ENCODE results near the gene S100A12.
A peak's percentile ranks its signal among the peaks of the same experiment; 100 is the strongest.

S100A12 gene

DNA sequence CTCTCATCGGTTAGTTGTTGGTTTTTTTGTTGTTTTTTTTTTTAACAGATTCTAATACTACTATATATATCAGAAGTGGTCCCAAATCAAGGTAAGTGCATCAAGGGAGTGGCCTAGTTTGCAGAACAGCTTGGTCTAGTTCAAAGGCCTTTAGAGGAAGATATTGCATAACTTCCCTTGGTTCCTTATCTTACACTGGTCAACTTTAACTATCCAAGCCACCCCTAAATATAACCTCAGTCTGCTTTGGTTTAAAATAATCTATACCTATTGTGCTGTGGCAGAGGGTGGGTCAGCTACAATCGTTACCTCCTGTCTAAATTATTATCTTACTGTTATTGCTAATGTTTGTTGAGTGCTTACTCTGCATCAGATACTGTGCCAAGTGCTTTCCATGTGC lies 6.9 kb downstream of the S100A12 start:
- no peak for DNase-seq (ENCODE audit: low read depth)

DNA sequence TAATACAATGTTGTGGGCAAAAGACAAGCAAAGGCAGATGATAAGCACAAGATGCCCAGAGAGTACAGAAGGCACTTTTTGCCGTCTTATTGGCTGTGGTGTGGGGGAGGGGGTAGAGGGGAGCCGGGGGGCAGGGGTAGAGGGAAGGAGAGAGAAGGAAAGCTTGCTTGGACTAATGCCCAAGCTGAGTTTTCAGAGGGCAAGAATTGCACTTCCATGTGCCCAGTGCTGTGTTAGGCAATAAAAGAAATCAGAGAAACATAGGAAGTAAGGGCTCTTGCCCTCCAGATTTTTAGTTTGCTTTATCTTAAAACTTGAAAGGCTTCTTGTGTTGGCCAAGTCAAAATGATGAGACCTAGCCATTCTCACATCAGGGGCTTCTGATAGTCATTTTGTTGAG lies 8.3 kb downstream of the S100A12 start:
- DNase-seq (ENCODE audit: low read depth) = no peak

DNA sequence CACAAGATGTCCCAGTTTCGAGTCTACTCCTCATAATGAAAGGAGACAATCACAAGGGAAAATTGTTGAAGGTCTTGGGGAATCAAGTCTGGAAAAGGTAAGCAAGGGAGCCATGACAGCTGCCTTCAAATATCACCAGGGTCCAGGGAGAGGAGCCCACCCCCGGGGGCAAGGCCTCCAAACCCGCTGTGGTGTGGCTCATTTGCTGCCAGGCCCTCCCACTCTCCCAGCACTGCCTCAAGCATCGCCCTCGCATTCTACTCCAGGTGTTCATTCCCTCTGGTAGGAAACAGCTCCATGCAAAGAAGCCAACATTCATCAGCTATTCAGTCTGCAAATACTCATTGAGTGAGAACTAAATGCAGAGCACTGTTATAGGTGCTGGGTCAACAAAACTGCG lies 9.2 kb downstream of the S100A12 start:
- DNase-seq (ENCODE audit: low read depth) = no peak

DNA sequence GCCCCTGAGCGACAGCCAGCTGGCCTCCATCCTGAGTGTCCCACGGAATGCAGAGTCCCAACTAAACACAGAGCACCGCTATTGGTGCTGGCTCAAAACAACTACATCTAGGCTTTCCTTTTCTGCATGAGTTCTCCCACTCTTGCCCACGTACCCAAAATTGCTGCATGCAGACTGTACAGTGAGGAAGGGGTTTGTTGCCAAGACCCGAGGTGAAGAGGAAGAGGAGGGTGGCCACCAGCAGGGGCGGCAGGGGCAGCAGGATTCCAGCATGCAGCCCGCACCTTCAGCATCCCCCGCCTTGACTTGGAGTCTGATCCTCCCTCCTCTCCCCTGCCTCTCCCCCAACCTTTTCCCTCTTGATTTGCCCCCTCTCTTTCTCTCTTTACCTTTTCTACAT lies 9.7 kb downstream of the S100A12 start:
- DNase-seq (ENCODE audit: low read depth) = no peak

DNA sequence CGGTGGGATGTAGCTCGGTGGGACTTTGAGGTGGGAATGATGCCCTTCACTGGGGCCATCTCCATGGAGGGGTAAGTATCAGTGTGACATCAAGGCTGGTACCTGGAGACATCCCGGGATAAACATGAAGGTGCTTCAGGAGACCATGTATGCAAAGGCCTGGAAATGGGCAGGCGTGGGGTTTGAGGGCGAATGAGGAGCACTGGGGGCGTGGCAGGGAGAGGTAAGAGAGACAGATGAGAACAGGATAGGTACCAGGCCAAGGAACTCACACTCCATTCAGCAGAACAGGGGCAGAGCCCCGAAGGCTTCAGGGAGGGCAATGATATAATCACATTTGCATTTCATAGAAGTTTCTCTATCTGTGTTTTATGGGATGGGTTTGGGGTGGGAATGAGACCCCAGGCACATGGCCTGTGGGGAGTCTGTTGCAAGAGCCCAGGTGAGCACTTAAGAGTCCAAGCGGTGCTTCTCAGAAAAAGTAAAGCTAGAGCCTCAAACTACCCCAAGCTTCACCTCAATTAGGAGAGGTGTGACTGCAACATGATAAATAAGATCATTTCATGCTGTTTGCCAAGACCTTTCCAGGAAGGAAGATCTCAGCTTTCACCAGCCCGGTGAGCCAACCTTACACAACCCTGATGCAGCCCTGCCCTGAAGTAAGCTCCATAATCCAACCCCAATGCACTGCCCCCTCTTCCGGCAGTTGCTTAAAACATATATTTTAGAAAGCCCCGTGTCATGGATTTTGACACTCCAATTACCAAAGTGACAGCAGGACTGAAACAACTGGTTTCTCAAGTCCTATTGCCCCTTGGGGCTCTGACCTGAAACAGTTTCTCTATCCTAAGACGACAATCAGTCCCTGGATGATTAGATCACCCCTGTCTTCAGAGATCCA lies 10.4 kb downstream of the S100A12 start:
- DNase-seq (ENCODE audit: low read depth) = no peak

DNA sequence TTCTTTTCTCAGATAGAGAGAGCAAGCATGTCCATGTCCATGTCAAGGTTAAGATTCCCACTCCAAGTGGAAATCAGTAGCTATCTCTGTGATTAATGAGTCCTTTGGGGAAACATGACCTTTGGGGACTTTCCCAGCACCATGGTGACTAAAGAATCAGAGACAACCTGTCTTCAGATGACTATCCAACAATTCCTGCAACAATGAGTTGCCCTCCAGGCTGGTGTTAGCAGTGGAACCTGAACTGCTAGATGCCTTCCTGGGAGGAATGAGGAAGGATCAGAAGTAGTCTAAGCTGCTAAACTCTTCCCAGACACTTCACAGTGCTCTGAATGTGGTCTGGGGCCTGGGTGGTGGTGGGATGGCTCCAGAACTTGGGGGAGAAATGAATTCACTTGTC lies 11.3 kb downstream of the S100A12 start:
- DNase-seq (ENCODE audit: low read depth) = no peak

DNA sequence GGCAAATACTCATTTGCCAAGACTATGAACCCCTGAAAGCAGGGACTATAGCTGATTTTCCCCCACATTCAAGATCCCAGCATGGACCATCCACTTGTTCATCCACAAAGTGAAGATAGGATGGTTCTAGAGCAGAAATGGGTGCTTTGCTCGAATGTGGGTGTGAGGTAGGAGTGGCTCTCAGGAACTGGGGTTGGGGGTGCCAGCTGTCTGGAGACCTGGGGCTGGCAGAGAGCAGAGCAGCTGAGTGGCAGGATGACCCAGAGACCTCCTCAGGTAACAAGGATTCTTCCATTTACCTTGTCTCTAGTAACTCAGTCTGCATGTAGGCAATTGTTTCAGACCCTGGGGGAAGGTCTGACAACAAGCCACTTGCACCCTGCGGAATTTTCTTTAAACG lies 11.8 kb downstream of the S100A12 start:
- no peak for DNase-seq (ENCODE audit: low read depth)

DNA sequence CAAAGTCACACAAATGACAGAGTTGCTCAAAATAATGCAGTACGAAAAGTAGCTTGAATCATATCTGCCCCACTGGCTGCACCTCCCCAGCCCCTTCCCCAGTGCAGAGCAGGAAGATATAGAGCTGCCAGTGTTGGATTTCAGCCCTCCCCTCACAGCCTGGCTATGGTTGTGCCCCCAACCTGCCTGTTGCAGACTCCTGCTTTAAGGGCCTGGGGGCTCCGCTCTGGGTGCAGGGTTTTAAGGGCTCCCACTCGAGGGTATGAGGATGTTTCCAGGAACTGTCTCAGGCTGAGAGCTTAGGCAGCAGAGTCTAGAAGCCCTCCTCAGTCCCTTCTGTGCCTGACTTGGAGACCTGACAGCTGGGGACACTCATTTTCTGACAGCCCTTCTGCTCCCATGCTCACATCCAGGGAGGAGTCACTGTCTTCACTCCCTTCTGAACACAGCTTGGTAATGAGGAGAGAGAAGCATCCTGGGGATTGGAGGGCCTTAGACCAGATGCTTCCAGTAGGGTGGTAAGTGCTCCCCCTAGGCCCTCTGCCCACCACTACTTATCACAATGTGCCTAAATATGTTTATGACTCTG lies 13.1 kb downstream of the S100A12 start:
- no peak for DNase-seq (ENCODE audit: low read depth)

DNA sequence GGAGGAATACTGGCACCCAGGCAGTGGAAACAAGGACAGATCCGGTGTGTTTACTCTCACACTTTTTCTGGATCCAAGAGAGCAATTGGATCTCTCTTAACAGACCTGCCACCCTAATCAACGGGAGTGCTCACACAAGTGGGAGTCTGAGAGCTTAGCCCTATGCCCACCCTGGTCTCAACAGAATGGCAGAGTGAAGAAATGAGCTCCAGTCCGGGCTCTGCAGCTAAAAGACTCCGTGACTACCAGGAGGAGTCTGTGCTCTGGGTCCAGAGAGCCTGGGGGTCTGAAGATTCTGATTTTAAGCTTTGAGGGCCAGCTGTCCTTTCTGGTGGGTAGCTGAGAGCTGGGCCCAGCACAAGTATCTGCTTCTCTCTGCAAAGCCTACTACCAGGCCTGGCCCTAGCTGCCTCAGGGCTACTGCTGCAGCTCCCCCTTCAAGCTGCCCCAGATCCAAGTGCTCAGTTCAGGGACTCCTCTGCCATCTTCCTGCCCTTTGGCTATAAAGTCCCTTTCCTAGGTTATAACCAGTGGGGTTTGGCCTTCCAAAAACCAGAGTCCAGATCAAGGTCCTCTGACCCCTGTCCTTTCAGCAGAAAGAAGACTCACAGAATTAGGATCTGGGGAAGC lies 13.8 kb downstream of the S100A12 start:
- DNase-seq (ENCODE audit: low read depth) = no peak

DNA sequence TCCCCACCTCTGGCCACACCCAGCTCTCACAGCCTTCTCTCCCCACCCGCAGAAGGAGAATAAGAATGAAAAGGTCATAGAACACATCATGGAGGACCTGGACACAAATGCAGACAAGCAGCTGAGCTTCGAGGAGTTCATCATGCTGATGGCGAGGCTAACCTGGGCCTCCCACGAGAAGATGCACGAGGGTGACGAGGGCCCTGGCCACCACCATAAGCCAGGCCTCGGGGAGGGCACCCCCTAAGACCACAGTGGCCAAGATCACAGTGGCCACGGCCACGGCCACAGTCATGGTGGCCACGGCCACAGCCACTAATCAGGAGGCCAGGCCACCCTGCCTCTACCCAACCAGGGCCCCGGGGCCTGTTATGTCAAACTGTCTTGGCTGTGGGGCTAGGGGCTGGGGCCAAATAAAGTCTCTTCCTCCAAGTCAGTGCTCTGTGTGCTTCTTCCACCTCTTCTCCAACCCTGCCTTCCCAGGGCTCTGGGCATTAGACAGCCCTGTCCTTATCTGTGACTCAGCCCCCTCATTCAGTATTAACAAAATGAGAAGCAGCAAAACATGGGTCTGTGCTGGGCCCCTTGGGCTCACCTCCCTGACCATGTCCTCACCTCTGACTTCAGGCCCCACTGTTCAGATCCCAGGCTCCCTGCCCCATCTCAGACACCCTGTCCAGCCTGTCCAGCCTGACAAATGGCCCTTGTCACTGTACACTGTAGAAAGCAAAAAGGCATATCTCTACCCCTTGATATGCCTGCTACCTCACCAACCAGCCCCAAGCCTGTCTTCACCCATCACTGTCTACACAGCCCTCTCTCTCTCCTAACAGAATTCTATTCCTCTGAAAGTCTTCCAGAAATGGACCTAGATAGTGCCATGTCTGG lies 14.6 kb downstream of the S100A12 start:
- no peak for DNase-seq (ENCODE audit: low read depth)

DNA sequence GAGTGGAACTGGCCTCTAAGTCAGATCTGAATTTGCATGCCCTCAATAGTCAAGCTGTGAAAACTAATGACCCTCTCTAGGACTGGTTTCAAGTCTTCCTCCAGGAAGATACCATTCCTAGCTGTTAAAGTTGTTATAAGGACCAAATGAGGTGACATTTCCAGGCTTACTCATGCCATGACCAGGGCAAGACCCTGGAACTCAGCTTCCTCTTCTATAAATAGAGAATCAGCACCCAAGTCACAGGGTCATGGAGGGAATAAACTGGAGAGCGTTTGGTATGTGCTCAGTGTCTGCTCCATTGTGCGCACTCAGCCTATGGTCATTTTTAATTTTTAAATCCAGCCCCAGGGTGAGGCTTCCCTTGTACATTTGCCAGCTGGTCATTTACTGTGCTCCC lies 15.2 kb downstream of the S100A12 start:
- no peak for DNase-seq (ENCODE audit: low read depth)

DNA sequence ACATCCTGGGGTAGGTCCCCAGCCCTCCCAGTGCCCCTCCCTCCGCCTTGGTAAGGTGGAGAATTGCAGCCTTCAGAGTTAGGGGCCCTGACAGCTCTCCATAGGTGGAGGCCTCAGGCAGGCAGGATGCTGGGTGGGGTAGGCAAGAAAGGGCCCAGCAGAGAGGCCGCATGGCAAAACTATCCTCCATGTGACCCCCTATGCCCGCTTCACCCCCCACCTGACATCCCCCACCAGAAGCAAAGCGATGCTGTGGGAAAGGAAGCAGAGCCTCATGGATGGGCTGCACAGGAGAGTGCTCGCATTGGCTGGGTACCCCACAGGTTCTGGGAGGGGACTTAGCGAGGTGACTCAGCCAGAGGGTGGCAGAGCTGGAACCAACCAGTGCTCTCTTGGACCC lies 16.2 kb downstream of the S100A12 start:
- no peak for DNase-seq (ENCODE audit: low read depth)

DNA sequence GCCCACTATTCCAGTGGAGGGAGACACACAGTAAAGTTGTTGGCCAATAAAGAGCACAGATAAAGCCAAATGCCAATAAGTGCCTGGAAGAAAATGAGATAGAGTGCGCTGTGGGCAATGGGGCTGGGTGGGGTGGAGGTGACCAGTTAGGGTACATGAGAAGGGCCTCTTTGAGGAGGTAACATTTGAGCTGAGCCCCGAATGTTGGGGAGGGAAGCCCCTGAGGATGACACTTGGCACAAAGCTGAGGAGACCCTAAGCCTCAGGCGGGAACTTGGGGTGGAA lies 16.8 kb downstream of the S100A12 start:
- DNase-seq (ENCODE audit: low read depth) = no peak

DNA sequence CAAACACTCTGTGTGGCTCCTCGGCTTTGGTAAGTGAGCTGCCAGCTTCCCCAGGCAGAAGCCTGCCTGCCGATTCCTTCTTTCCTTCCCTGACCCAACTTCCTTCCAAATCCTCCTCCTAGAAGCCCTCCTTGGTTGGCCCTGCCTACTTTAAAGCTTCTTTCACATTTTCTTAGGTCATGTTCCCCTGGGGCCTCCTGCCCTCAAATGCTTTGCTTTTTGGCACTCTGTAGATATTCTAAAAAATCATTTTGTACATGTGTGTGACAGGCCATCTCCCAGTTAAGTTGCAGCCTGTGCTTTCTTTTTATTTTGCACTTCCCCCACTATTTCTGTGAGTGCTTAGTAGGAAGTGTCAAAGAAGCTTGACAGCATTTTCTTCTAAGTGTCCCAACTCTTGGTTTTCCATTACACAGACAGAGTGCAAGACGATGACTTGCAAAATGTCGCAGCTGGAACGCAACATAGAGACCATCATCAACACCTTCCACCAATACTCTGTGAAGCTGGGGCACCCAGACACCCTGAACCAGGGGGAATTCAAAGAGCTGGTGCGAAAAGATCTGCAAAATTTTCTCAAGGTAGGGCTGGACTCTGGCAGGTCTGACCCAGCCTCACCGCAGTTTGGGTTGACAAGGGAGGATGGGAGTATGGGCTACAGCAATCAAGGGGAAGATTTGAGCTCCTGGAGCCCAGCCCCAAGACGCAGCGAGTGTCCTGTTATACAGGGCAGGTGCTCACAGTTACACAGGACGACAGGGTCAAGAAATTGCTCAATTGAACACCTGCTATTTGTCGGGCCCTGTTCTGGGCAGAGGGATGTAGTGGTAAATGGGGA lies 17.3 kb downstream of the S100A12 start, which contains the start of gene S100A9:
TSS of gene S100A9 (plus strand) at position 2 of the 838 bp plus-strand sequence. CDS start at position 432, 430 bp downstream.
- no peak for DNase-seq (ENCODE audit: low read depth)

DNA sequence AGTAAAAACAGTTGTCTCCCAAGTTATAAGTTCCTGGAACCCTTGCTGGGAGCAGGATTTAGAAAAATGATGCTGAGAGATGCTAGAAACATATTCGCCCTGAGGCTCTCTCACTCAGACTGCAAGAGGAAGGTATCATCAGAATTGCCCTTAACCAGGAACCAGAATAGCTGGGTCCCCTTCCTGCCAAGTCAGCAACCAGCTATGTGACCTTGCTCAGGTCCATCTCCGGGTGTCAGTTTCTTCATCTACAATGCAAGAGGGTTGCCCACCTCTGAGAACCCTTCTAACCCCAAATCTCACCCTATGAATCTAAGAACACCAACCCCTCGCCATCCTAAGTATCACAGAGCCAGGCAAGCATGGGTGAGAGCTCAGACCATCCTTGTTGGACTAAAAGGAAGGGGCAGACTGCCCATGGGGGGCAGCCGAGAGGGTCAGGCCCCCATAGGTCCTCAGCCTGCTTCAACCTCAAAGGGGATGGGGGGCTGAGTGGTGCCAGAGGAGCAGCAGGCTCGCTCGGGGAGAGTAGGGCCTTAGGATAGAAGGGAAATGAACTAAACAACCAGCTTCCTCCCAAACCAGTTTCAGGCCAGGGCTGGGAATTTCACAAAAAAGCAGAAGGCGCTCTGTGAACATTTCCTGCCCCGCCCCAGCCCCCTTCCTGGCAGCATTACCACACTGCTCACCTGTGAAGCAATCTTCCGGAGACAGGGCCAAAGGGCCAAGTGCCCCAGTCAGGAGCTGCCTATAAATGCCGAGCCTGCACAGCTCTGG lies 18.2 kb downstream of the S100A12 start:
- DNase-seq (ENCODE audit: low read depth) = no peak

DNA sequence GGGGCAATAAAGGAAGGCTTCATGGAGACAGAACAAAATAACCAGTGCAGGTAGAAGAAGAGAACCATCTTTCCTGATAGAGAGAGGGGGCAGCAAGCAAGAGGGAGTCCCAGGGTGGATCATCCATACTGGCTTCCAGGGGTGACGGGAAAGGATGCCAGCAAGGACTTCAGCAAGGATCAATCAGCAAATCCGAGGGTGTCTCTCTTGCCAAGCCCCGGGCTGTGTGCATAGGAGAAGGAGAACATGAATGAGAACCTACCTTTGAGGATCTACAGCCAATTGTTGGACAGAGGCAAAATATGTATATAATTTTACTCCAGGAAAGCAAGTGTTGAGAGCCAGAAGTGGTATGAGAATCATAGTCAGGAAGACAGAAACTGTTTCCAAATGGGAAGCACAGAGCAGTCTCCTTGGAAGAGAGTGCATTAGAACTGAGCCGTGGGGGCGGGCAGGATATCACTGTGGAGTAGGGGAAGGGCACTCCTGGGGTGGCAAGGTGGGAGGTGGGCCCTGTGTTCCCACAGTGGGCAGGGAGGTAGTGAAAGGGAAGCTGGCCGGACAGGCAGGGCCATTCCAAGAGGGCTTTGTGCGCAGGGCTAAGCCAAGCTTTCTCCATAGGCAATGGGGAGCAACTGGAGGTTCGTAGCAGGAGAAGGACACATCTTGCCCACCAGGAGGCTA lies 18.9 kb downstream of the S100A12 start:
- DNase-seq (ENCODE audit: low read depth) = no peak

DNA sequence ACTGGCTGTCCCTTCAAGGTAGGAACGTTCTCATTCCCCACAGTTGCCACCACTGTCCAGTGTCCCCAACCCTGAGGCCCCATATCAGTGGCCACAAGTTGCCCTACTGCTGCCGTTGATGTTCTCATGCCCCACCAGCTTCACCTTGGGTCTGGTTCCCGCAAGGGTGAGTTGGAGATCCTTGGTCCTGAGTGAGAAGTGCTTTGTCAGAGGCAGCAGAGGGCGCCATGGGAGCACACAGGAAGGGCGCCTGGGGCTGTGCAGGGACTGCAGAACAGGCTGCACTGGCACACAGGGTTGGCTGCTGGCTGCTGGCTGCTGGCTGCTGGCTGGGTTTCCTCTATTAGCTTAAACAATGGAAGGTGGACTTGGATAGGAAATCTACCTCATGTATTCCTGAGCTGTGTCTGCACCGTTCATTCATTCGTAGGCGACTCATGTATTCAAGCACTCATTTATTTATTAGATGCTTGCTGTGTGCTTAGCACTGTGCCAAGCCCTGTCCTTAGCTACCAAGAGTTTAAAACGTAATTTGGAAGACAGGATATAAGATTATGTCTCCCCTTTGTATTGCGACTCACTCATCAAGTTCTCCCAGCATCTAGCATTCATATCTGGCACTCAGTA lies 19.9 kb downstream of the S100A12 start:
- peak; percentile 10 for DNase-seq (ENCODE audit: low read depth)

DNA sequence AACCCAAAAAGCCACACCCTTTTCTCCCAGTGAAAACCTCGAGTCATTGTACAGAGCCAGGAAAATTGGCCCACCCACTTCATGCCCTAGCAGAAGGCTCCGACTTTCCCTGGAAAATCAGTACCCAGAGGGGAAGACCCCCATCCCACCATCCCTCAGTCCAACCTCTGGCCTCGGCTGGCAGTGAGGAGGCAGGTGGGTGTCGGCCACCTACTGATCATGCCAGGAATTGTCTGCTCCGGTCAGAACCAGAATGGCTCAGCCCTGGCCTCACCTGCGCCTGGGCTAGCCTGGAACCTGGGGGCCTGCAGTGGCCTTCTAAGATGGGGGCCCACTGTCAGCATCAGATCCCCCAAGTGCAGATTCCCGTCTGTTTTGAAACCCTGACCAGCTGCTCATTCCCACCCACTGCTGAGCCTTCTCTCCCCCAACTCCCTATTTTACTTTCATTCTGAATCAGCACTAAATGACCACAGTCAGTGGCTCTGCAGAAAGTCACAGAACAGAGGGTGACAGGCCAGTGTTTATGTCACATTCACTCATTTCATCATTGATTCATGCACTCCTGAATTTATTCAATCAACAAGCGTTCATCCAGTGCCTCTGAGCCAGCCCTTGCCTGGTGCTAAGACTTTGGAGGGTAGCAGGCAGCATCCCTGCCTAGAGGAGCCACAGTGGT lies 20.8 kb downstream of the S100A12 start:
- DNase-seq (ENCODE audit: low read depth) = no peak
